ENCODE results near the gene SLC5A5. TPM values are rescaled to one million over a fixed set of nuclear protein-coding genes. Genes with fewer than 3 reads are reported as not detected.

SLC5A5 gene
- total RNA-seq, 1 experiment from 2014 or later: 6.3 TPM

DNA sequence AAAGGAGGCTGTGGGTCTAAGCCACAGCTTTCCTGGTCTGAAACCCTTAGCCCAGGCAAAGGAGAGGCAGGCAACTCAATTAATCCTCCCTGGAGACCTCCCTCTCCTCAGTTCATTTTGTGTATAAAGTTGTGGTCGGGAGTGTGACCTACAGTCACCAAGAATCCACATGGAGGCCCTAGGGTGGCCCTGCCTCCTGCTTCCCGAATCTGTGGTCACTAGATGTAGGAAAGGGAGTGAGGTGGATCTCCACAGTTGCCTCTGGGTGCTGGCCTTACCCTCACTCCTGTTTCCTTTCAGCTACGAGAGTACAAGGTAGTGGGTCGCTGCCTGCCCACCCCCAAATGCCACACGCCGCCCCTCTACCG is 10.8 kb upstream of the SLC5A5 start:
- in situ Hi-C loops (cut with HindIII; ENCODE audit: low pct_unique_long_range_greater_than_20kb, low sequenced_read_pairs): no loop called here
- H3K36me3 ChIP-seq (ENCODE audit: control insufficient read depth, insufficient read depth, low read length): peaks cover 17% of the 10 kb centered on the region

GRCh38 chr19:17861542-17862402 is 10.0 kb upstream of the SLC5A5 start:
- no TSS peak for BruUV-seq (replicated peaks)
- Histone ChIP-seq H3K4me1 (ENCODE audit: control insufficient read depth, insufficient read depth, low read length) (peaks cover 29% of the 10 kb centered on the region), H3K27me3 (ENCODE audit: control insufficient read depth, insufficient read depth, low read length) (no peaks in the 10 kb centered on the region), H3K9me3 (ENCODE audit: control insufficient read depth, insufficient read depth, low read depth, low read length) (no peaks in the 10 kb centered on the region), H3K27ac (ENCODE audit: low read length) (peak overlapping the region; percentile 98), H3K36me3 (ENCODE audit: control insufficient read depth, insufficient read depth, low read length) (peaks cover 17% of the 10 kb centered on the region), H3K4me3 (ENCODE audit: low read depth in 2 of 2, low read length in 2 of 2) (peak overlapping the region; percentile 96 to 99)
- DNase-seq (ENCODE audit: low read depth, low spot score) (no peak), ATAC-seq (no peak)
- POLR2A ChIA-PET: no interaction called here
- CTCF ChIA-PET: no interaction called here
- intact Hi-C loops (cut with micrococcal nuclease; ENCODE audit: unreplicated experiment) (no loop called here), in situ Hi-C loops (cut with HindIII; ENCODE audit: low pct_unique_long_range_greater_than_20kb, low sequenced_read_pairs) (no loop called here)
- TF ChIP-seq, protein P1, sequence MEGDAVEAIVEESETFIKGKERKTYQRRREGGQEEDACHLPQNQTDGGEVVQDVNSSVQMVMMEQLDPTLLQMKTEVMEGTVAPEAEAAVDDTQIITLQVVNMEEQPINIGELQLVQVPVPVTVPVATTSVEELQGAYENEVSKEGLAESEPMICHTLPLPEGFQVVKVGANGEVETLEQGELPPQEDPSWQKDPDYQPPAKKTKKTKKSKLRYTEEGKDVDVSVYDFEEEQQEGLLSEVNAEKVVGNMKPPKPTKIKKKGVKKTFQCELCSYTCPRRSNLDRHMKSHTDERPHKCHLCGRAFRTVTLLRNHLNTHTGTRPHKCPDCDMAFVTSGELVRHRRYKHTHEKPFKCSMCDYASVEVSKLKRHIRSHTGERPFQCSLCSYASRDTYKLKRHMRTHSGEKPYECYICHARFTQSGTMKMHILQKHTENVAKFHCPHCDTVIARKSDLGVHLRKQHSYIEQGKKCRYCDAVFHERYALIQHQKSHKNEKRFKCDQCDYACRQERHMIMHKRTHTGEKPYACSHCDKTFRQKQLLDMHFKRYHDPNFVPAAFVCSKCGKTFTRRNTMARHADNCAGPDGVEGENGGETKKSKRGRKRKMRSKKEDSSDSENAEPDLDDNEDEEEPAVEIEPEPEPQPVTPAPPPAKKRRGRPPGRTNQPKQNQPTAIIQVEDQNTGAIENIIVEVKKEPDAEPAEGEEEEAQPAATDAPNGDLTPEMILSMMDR (IDR thresholded peaks at IDR 0.05): no peak

More for the DNA sequence above, 10.8 kb upstream of the SLC5A5 start:
- no peak for DNase-seq (ENCODE audit: low read depth, low spot score)
- ATAC-seq: no peak
- H3K27me3 ChIP-seq (ENCODE audit: control insufficient read depth, insufficient read depth, low read length): no peaks in the 10 kb centered on the region
- peak overlapping the region; percentile 98 for H3K27ac ChIP-seq (ENCODE audit: low read length)
- TF ChIP-seq TCF7L2 (IDR thresholded peaks at IDR 0.05; ENCODE audit: low read depth, low read length): no peak
- TF ChIP-seq, protein P1 (IDR thresholded peaks at IDR 0.05): no peak
- TF ChIP-seq SIN3A (IDR thresholded peaks at IDR 0.05; ENCODE audit: borderline replicate concordance, insufficient read depth, low read depth, low read length): 0 out of 2 replicates have a peak, but pooled peaks have one; percentile 4
- TF ChIP-seq, protein P2, sequence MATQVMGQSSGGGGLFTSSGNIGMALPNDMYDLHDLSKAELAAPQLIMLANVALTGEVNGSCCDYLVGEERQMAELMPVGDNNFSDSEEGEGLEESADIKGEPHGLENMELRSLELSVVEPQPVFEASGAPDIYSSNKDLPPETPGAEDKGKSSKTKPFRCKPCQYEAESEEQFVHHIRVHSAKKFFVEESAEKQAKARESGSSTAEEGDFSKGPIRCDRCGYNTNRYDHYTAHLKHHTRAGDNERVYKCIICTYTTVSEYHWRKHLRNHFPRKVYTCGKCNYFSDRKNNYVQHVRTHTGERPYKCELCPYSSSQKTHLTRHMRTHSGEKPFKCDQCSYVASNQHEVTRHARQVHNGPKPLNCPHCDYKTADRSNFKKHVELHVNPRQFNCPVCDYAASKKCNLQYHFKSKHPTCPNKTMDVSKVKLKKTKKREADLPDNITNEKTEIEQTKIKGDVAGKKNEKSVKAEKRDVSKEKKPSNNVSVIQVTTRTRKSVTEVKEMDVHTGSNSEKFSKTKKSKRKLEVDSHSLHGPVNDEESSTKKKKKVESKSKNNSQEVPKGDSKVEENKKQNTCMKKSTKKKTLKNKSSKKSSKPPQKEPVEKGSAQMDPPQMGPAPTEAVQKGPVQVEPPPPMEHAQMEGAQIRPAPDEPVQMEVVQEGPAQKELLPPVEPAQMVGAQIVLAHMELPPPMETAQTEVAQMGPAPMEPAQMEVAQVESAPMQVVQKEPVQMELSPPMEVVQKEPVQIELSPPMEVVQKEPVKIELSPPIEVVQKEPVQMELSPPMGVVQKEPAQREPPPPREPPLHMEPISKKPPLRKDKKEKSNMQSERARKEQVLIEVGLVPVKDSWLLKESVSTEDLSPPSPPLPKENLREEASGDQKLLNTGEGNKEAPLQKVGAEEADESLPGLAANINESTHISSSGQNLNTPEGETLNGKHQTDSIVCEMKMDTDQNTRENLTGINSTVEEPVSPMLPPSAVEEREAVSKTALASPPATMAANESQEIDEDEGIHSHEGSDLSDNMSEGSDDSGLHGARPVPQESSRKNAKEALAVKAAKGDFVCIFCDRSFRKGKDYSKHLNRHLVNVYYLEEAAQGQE (IDR thresholded peaks at IDR 0.05; ENCODE audit: insufficient read depth in 1 of 2, low read depth in 2 of 2, low read length in 1 of 2): no peak
- 0 out of 2 replicates have a peak, but pooled peaks have one; percentile 42 for TF ChIP-seq POLR2AphosphoS5 (IDR thresholded peaks at IDR 0.05; ENCODE audit: low read depth, low read length)
- peaks cover 29% of the 10 kb centered on the region for H3K4me1 ChIP-seq (ENCODE audit: control insufficient read depth, insufficient read depth, low read length)
- POLR2A ChIA-PET: interaction anchor here (0.6 kb wide), 1 partner anchor 133 kb away, joined by 5 read pairs; no protein-coding TSS in a partner anchor
- no TSS peak for BruUV-seq (replicated peaks)
- CTCF ChIA-PET: no interaction called here
- H3K9me3 ChIP-seq (ENCODE audit: control insufficient read depth, insufficient read depth, low read depth, low read length): no peaks in the 10 kb centered on the region
- peak overlapping the region; percentile 96 to 99 for H3K4me3 ChIP-seq (ENCODE audit: low read depth in 2 of 2, low read length in 2 of 2)
- intact Hi-C loops (cut with micrococcal nuclease; ENCODE audit: unreplicated experiment): no loop called here
